Tibial artery (tissue), 4 donors: ENCODE data around the gene IDI1.
"Not testable (repeated sequence)": the region's sequence is repeated elsewhere in the genome, so short reads cannot be mapped to it uniquely, and the experiment has no call there.

ENCODE experiments used
- DNase-seq, 2 donors: peaks; one replicate each; pipeline ENCODE4 v3.0.0-alpha.2; 2019
- H3K27ac ChIP-seq, 2 donors: fragments of 200-600 bp; sonication (generic) in 1 of 2; 1 replicate in 1 of 2; 2 replicates in 1 of 2; pipeline ENCODE4 v1.5.1; 2018 to 2019; ENCODE audit warnings: mild to moderate bottlenecking in 1 of 2
- H3K27me3 ChIP-seq, 2 donors: fragments of 200-600 bp; sonication (generic) in 1 of 2; one replicate each; pipeline versions ENCODE4 v1.5.1 to v1.6.0; 2016 to 2019
- H3K36me3 ChIP-seq, 3 donors: fragments of 200-600 bp; sonication (generic) in 2 of 3; one replicate each; pipeline ENCODE4 v1.5.1; 2016 to 2019; ENCODE audit warnings: mild to moderate bottlenecking in 2 of 3
- H3K4me1 ChIP-seq, 4 donors: fragments of 200-600 bp; sonication (generic) in 2 of 4; 1 replicate in 3 of 4; 2 replicates in 1 of 4; pipeline ENCODE4 v1.5.1; 2016 to 2019
- H3K4me3 ChIP-seq, 2 donors: fragments of 200-600 bp; sonication (generic) in 1 of 2; 1 replicate in 1 of 2; 2 replicates in 1 of 2; pipeline ENCODE4 v1.5.1; 2018 to 2019; ENCODE audit warnings: mild to moderate bottlenecking in 2 of 2
- H3K9me3 ChIP-seq, 3 donors: fragments of 200-600 bp; sonication (generic) in 1 of 3; one replicate each; pipeline ENCODE4 v1.5.1; 2016 to 2019
- CTCF ChIP-seq, 2 experiments: fragments of 200-600 bp in 1 of 2; fragments of 450-650 bp in 1 of 2; IDR thresholded peaks; one replicate each; pipeline ENCODE4 v1.5.1; 2017 to 2019; ENCODE audit warnings: antibody characterized with exemption in 2 of 2, mild to moderate bottlenecking in 1 of 2, moderate library complexity in 1 of 2
- intact Hi-C: fragments of 100-400 bp; cut with DNase I; formaldehyde crosslinking; loops from one replicate; pipeline ENCODE4 v1.15.0; 2023; ENCODE audit warnings: low total_unique reads

IDI1 gene

GRCh38 chr10:1020958-1021357, 28.0 kb downstream of the IDI1 start:
- Histone ChIP-seq H3K36me3 (peaks cover 33 to 52% (median 38%) of the 10 kb centered on the region in 3 donors), H3K27me3 (no peaks in the 10 kb centered on the region), H3K4me3 (no peak overlapping the region), H3K27ac (no peak overlapping the region), H3K9me3 (no peaks in the 10 kb centered on the region), H3K4me1 (no peaks in the 10 kb centered on the region)
- no peak for TF ChIP-seq CTCF (IDR thresholded peaks at IDR 0.05)
- intact Hi-C loops: no loop called here
- DNase-seq: no peak

GRCh38 chr10:1020460-1020859, 28.5 kb downstream of the IDI1 start:
- no peaks in the 10 kb centered on the region for H3K4me1 ChIP-seq
- no peaks in the 10 kb centered on the region for H3K27me3 ChIP-seq
- DNase-seq: no peak
- intact Hi-C loops: no loop called here
- peaks cover 37 to 57% (median 43%) of the 10 kb centered on the region in 3 donors for H3K36me3 ChIP-seq
- TF ChIP-seq CTCF (IDR thresholded peaks at IDR 0.05): no peak
- no peak overlapping the region for H3K4me3 ChIP-seq
- H3K27ac ChIP-seq: no peak overlapping the region
- no peaks in the 10 kb centered on the region for H3K9me3 ChIP-seq

- intact Hi-C loops: no loop called here
- no peak overlapping the region for H3K27ac ChIP-seq
- H3K36me3 ChIP-seq: peaks cover 41 to 66% (median 49%) of the 10 kb centered on the region in 3 donors
- H3K27me3 ChIP-seq: no peaks in the 10 kb centered on the region
- no peak for TF ChIP-seq CTCF (IDR thresholded peaks at IDR 0.05)
- DNase-seq: no peak
- H3K9me3 ChIP-seq: no peaks in the 10 kb centered on the region
- H3K4me1 ChIP-seq: no peaks in the 10 kb centered on the region
- H3K4me3 ChIP-seq: no peak overlapping the region
Measured at GRCh38 chr10:1019362-1019761, 29.6 kb downstream of the IDI1 start.

GRCh38 chr10:1015688-1016087, 33.2 kb downstream of the IDI1 start:
- no peak overlapping the region for H3K4me3 ChIP-seq

GRCh38 chr10:1011696-1012095, 37.2 kb downstream of the IDI1 start:
- Histone ChIP-seq H3K4me1 (no peaks in the 10 kb centered on the region), H3K9me3 (no peaks in the 10 kb centered on the region), H3K27ac (no peak overlapping the region), H3K27me3 (no peaks in the 10 kb centered on the region), H3K4me3 (no peak overlapping the region), H3K36me3 (peaks cover 88 to 98% (median 93%) of the 10 kb centered on the region in 3 donors)
- no peak for TF ChIP-seq CTCF (IDR thresholded peaks at IDR 0.05)
- no peak for DNase-seq
- intact Hi-C loops: no loop called here

More at GRCh38 chr10:1015688-1016087, 33.2 kb downstream of the IDI1 start:
- H3K36me3 ChIP-seq: peaks cover 77 to 98% (median 85%) of the 10 kb centered on the region in 3 donors
- H3K27me3 ChIP-seq: no peaks in the 10 kb centered on the region
- no peak for TF ChIP-seq CTCF (IDR thresholded peaks at IDR 0.05)
- no peaks in the 10 kb centered on the region for H3K4me1 ChIP-seq
- DNase-seq: no peak
- no peak overlapping the region for H3K27ac ChIP-seq
- intact Hi-C loops: no loop called here
- no peaks in the 10 kb centered on the region for H3K9me3 ChIP-seq

GRCh38 chr10:1010703-1011102, 38.2 kb downstream of the IDI1 start:
- TF ChIP-seq CTCF (IDR thresholded peaks at IDR 0.05): no peak
- H3K36me3 ChIP-seq: peaks cover 87 to 98% (median 93%) of the 10 kb centered on the region in 3 donors
- intact Hi-C loops: no loop called here

GRCh38 chr10:1009947-1010346, 39.0 kb downstream of the IDI1 start:
- H3K27me3 ChIP-seq, H3K4me1 ChIP-seq, DNase-seq, intact Hi-C loops, H3K9me3 ChIP-seq, H3K27ac ChIP-seq, H3K4me3 ChIP-seq: not testable (repeated sequence)
- peaks cover 93 to 100% (median 98%) of the 10 kb centered on the region in 3 donors for H3K36me3 ChIP-seq

More at GRCh38 chr10:1010703-1011102, 38.2 kb downstream of the IDI1 start:
- Histone ChIP-seq H3K27me3 (no peaks in the 10 kb centered on the region), H3K4me3 (no peak overlapping the region), H3K27ac (no peak overlapping the region), H3K9me3 (no peaks in the 10 kb centered on the region), H3K4me1 (no peaks in the 10 kb centered on the region)
- no peak for DNase-seq
